Ascending aorta (tissue), 2 donors: Measurements from ENCODE around the gene SMIM20. TPM values are rescaled to one million over a fixed set of nuclear protein-coding genes. Genes with fewer than 3 reads are reported as not detected.

Experiments used
- DNase-seq, 2 donors: peaks; one replicate each; pipeline ENCODE4 v3.0.0-alpha.2; 2019; ENCODE audit warnings: low spot score in 2 of 2
- H3K27ac ChIP-seq, 2 donors: fragments of 200-600 bp; sonication (generic); one replicate each; pipeline ENCODE4 v1.5.1; 2016 to 2017; ENCODE audit warnings: mild to moderate bottlenecking in 1 of 2
- H3K27me3 ChIP-seq: fragments of 200-600 bp; sonication (generic); one replicate; pipeline ENCODE4 v1.5.1; 2017
- H3K36me3 ChIP-seq, 2 donors: fragments of 200-600 bp; sonication (generic); one replicate each; pipeline ENCODE4 v1.5.1; 2016
- H3K4me1 ChIP-seq, 2 donors: fragments of 200-600 bp; sonication (generic); one replicate each; pipeline ENCODE4 v1.5.1; 2016 to 2017; ENCODE audit warnings: mild to moderate bottlenecking in 1 of 2
- H3K4me3 ChIP-seq, 2 donors: fragments of 200-600 bp; sonication (generic); one replicate each; pipeline ENCODE4 v1.5.1; 2016 to 2017; ENCODE audit warnings: mild to moderate bottlenecking in 1 of 2
- H3K9me3 ChIP-seq, 2 donors: fragments of 200-600 bp; sonication (generic); one replicate each; pipeline ENCODE4 v1.5.1; 2016
- intact Hi-C: fragments of 100-400 bp; cut with DNase I; formaldehyde crosslinking; loops from one replicate; pipeline ENCODE4 v1.15.1; 2023
- total RNA-seq: library from RNA; depleted of rRNA; stranded (reverse); fragments of >200 nt; gene quantifications from one replicate; pipeline ENCODE4 v1.1.0, GENCODE V29; 2016
- TF ChIP-seq, protein P1 (sequence below), 3 experiments: fragments of 200-600 bp in 2 of 3; fragments of 450-650 bp in 1 of 3; sonication (generic) in 2 of 3; IDR thresholded peaks; one replicate each; pipeline ENCODE4 v1.5.1; 2016 to 2019; ENCODE audit warnings: antibody characterized with exemption in 3 of 3, mild to moderate bottlenecking in 1 of 3, moderate library complexity in 1 of 3

SMIM20 gene
- total RNA-seq, 1 donor from 2014 or later = 5.7 TPM

DNA sequence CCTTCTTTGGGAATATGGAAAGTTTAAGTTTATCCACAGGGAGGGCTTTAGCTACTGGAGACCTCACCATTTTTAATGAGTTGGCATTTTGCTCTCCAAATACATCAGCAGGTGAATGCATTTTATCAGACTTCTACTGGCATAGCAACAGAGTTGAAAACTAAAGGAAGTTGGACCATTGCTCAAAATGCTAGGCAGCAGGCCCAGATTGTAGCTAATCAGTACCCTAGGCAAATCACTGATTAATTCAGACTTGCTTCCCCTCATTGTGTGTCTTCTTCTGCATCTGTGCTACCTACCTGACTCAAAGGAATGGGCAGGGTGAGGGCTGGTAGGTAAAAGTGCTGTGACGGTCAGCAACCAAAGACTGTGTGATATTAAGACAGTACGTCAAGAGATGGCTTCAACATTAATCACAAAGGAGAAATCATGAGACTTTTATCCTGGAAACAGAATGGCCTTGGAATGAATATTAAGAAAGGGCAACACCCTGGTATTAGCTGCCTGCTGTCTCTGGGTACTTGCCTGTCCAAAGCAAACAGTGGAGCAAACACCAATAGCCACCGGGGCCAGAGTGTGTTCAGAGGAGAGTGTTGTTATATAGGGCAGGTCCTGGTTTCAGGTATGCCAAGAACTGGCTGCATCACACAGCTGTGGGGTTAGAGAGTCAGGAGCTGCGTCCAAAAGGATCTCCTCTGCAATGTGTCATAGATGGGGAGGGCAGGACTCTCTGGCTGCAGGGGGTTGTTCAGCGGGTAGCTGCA is 17.1 kb upstream of the SMIM20 start:
- Histone ChIP-seq H3K27ac (no peak overlapping the region), H3K4me3 (no peak overlapping the region), H3K36me3 (no peaks in the 10 kb centered on the region), H3K9me3 (no peaks in the 10 kb centered on the region), H3K4me1 (no peaks in the 10 kb centered on the region), H3K27me3 (no peaks in the 10 kb centered on the region)
- DNase-seq = no peak
- intact Hi-C loops = no loop called here
- TF ChIP-seq, protein P1, sequence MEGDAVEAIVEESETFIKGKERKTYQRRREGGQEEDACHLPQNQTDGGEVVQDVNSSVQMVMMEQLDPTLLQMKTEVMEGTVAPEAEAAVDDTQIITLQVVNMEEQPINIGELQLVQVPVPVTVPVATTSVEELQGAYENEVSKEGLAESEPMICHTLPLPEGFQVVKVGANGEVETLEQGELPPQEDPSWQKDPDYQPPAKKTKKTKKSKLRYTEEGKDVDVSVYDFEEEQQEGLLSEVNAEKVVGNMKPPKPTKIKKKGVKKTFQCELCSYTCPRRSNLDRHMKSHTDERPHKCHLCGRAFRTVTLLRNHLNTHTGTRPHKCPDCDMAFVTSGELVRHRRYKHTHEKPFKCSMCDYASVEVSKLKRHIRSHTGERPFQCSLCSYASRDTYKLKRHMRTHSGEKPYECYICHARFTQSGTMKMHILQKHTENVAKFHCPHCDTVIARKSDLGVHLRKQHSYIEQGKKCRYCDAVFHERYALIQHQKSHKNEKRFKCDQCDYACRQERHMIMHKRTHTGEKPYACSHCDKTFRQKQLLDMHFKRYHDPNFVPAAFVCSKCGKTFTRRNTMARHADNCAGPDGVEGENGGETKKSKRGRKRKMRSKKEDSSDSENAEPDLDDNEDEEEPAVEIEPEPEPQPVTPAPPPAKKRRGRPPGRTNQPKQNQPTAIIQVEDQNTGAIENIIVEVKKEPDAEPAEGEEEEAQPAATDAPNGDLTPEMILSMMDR (IDR thresholded peaks at IDR 0.05) = no peak

DNA sequence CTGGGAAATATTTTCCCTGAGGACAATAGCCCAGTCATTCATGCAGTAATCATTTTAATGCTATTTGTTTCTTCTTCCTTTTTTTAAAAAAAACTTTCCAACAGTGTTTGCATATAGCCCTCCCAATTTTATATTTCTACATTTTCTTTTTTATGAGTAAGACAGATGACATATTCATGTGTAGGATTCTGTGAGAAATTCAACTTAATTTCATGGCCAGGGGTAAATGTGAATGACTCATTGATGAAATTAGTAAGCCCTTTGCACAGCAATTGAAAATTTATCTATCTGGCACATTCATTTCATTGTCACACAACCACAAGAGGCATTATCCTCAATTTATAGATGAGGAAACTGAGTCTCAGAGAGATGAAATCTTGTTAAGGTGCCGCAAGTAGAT is 13.7 kb upstream of the SMIM20 start:
- no peak overlapping the region for H3K27ac ChIP-seq
- H3K36me3 ChIP-seq = no peaks in the 10 kb centered on the region
- no peak overlapping the region for H3K4me3 ChIP-seq
- H3K4me1 ChIP-seq = no peaks in the 10 kb centered on the region
- no peaks in the 10 kb centered on the region for H3K9me3 ChIP-seq
- no peak for DNase-seq
- TF ChIP-seq, protein P1 (IDR thresholded peaks at IDR 0.05) = no peak
- H3K27me3 ChIP-seq = no peaks in the 10 kb centered on the region
- intact Hi-C loops = no loop called here

DNA sequence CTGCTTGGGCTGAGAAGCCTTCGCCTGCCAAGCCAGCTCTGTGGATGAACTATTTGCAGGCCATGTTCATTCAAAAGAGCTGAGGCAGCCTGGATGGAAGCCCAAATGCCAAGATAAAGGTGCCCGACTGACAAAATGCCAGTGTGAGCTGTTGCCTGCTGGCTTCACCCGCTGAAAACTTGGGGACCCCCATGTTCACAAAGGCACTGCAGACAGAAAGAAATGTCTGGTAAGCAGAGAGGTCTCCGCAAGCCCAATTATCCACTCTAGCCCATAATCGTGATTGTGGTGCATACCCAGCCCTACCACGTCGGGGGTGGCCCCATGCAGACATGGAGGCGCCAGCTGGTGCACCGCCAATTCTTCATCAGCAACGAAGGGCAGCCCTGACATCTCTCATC is 13.0 kb upstream of the SMIM20 start:
- intact Hi-C loops = no loop called here
- Histone ChIP-seq H3K27ac (no peak overlapping the region), H3K36me3 (no peaks in the 10 kb centered on the region), H3K4me1 (no peaks in the 10 kb centered on the region), H3K27me3 (no peaks in the 10 kb centered on the region), H3K4me3 (no peak overlapping the region), H3K9me3 (no peaks in the 10 kb centered on the region)
- TF ChIP-seq, protein P1 (IDR thresholded peaks at IDR 0.05) = no peak
- no peak for DNase-seq

DNA sequence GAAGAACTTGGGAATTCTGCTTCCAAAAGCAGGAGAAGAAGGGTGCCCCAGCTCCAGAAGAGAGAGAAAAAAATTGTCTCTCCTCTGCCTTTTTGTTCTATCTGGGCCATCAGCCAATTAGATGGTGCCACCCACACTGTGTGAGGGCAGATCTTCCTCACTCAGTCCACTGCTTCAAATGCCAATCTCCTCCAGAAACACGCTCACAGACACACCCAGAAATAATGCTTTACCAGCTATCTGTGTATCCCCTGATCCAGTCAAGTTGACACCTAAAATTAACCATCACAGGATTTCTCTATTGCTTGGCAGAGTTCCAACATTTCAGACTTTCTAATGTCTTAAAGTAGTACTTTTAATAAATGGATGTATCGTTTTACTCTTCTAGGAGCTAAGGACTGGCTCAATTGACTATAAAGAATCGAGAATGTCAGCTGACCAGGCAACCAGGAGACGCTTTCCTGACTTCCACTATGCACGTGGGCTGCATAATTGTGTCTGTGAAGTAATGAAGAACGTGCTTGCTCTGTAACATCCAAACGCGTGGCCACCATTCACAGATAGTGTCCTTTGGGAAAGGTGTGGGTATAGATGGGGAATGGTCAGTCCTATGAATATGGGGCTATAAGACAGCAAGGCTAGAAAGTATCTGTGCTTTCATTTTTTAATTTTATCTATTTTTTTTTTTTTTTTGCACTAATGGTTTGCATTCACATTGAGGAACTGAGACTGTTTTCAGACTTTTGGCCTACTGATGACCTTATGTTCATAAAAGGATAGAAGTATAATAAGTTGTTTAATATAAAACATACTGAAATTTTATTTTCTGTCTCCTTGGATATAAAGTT is 9.9 kb upstream of the SMIM20 start:
- Histone ChIP-seq H3K27ac (no peak overlapping the region), H3K4me1 (no peaks in the 10 kb centered on the region), H3K9me3 (no peaks in the 10 kb centered on the region), H3K4me3 (no peak overlapping the region), H3K36me3 (no peaks in the 10 kb centered on the region), H3K27me3 (no peaks in the 10 kb centered on the region)
- no peak for DNase-seq
- TF ChIP-seq, protein P1 (IDR thresholded peaks at IDR 0.05) = no peak
- intact Hi-C loops = no loop called here

DNA sequence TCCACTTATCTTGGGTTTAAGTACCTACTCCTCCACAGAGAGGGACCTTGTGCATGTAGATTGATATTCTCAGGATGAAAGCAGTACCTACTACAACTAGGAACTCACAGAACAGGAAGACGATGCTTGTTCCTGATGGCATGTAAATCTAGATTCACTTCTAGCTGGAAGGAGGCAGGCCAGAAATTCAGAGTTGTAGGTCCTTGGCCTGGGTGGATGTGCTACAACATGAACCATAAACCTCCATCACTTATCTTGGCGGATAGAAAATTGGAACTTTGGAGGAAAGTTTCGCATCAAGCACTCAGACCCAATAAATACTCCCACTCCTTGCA is 9.3 kb upstream of the SMIM20 start:
- H3K4me3 ChIP-seq = no peak overlapping the region
- H3K4me1 ChIP-seq = no peaks in the 10 kb centered on the region
- H3K36me3 ChIP-seq = no peaks in the 10 kb centered on the region
- intact Hi-C loops = no loop called here
- H3K27me3 ChIP-seq = no peaks in the 10 kb centered on the region
- no peak overlapping the region for H3K27ac ChIP-seq
- TF ChIP-seq, protein P1 (IDR thresholded peaks at IDR 0.05) = no peak
- H3K9me3 ChIP-seq = no peaks in the 10 kb centered on the region
- no peak for DNase-seq
